ENCODE data around the gene SORCS2. TPM values are rescaled to one million over a fixed set of nuclear protein-coding genes. Genes with fewer than 3 reads are reported as not detected.

Gene SORCS2
- total RNA-seq, 1 donor from 2014 or later: 7.2 TPM

DNA sequence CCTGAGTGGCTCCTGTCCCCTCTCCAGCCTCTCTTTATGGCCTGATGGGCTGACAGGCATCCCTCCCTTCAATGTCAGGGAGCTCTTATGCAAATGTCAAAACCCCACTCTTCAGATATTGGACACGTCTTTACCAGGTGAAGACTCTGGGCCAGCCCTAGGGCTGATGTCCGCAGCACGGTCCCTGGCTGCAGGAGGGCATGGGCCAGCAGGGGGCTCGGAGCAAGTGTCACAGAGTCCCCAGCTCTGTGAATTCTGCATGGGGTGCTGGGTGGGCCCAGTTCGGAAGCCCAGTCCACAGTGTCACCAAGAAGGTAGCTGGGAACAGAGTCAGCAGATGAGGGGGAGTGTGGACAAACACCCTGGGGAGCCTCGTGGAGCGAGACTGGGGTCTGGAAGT, 282.0 kb downstream of the SORCS2 start:
- Histone ChIP-seq H3K4me3 (no peak overlapping the region), H3K27ac (no peak overlapping the region), H3K27me3 (no peaks in the 10 kb centered on the region), H3K9me3 (no peaks in the 10 kb centered on the region), H3K4me1 (no peaks in the 10 kb centered on the region), H3K36me3 (no peaks in the 10 kb centered on the region)
- DNase-seq: no peak
- intact Hi-C loops (cut with DNase I): no loop called here
- ATAC-seq: no peak
- no peak for TF ChIP-seq CTCF (IDR thresholded peaks at IDR 0.05)

- DNase-seq: no peak
- no peak for ATAC-seq
Measured at GRCh38 chr4:7475207-7475606, 282.9 kb downstream of the SORCS2 start.

GRCh38 chr4:7476820-7477219, 284.5 kb downstream of the SORCS2 start:
- intact Hi-C loops (cut with DNase I): no loop called here
- TF ChIP-seq CTCF (IDR thresholded peaks at IDR 0.05): no peak
- Histone ChIP-seq H3K4me3 (no peak overlapping the region), H3K27me3 (no peaks in the 10 kb centered on the region), H3K27ac (no peak overlapping the region), H3K9me3 (no peaks in the 10 kb centered on the region), H3K4me1 (no peaks in the 10 kb centered on the region), H3K36me3 (no peaks in the 10 kb centered on the region)
- DNase-seq: no peak
- ATAC-seq: no peak

More at GRCh38 chr4:7475207-7475606, 282.9 kb downstream of the SORCS2 start:
- Histone ChIP-seq H3K4me3 (no peak overlapping the region), H3K27ac (no peak overlapping the region), H3K27me3 (no peaks in the 10 kb centered on the region), H3K9me3 (no peaks in the 10 kb centered on the region), H3K36me3 (no peaks in the 10 kb centered on the region), H3K4me1 (no peaks in the 10 kb centered on the region)
- intact Hi-C loops (cut with DNase I): no loop called here
- TF ChIP-seq CTCF (IDR thresholded peaks at IDR 0.05): no peak

DNA sequence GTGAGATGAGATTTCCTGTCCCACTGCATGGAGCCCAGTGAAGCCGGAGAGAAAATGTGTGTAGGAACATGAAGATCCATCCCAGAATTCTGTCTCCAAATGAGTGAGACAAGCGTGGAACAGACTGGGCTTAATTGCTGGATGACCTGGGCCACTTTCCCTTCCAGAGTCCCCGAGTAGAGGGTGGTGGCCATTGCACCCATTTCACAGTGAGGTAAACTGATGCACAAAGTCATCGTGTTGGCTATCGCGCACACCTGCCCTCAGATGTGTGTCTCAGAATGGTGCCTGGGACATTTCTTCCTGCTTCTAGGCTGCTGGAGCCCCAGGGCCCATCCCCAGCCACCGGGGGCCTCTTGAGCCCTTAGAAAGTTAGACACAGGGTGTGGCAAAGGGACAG, 285.4 kb downstream of the SORCS2 start:
- intact Hi-C loops (cut with DNase I): no loop called here
- Histone ChIP-seq H3K27me3 (no peaks in the 10 kb centered on the region), H3K9me3 (no peaks in the 10 kb centered on the region), H3K36me3 (no peaks in the 10 kb centered on the region), H3K4me3 (no peak overlapping the region), H3K27ac (no peak overlapping the region), H3K4me1 (no peaks in the 10 kb centered on the region)
- DNase-seq (no peak), ATAC-seq (no peak)
- no peak for TF ChIP-seq CTCF (IDR thresholded peaks at IDR 0.05)

- Histone ChIP-seq H3K36me3 (no peaks in the 10 kb centered on the region), H3K4me3 (no peak overlapping the region), H3K27me3 (no peaks in the 10 kb centered on the region), H3K9me3 (no peaks in the 10 kb centered on the region), H3K27ac (no peak overlapping the region), H3K4me1 (no peaks in the 10 kb centered on the region)
- TF ChIP-seq CTCF (IDR thresholded peaks at IDR 0.05): no peak
- no peak for ATAC-seq
- DNase-seq: no peak
- intact Hi-C loops (cut with DNase I): no loop called here
Measured at GRCh38 chr4:7478665-7479064, 286.3 kb downstream of the SORCS2 start.

DNA sequence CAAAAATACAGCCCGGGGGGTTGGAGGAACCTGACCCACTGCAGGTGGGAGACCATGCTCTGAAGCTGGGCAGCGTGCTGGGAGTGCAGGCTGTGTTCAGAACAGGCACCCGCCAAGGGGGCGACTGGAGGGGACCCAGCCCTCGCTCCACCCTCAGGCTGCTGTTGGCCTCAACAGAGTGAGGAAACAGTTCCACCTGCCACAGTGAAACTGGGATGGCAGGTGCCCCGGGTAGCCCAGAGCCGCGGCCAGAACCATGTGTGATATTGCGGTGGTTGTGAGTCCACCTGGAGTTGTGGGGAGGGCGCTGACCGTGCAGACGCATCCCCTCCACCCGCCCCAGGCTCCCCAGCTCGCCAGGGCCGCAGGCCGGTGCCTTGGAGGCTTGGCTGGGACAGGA, 288.1 kb downstream of the SORCS2 start:
- DNase-seq: no peak
- TF ChIP-seq CTCF (IDR thresholded peaks at IDR 0.05): no peak
- H3K9me3 ChIP-seq: no peaks in the 10 kb centered on the region

More for the DNA sequence above, 288.1 kb downstream of the SORCS2 start:
- Histone ChIP-seq H3K36me3 (no peaks in the 10 kb centered on the region), H3K27me3 (no peaks in the 10 kb centered on the region), H3K4me1 (no peaks in the 10 kb centered on the region), H3K27ac (no peak overlapping the region), H3K4me3 (no peak overlapping the region)
- ATAC-seq: no peak
- intact Hi-C loops (cut with DNase I): no loop called here
